CD1c-positive myeloid dendritic cell (primary cell): ENCODE measurements around the gene RIMOC1.
A peak's percentile ranks its signal among the peaks of the same experiment; 100 is the strongest.
"Not testable (repeated sequence)": the region's sequence is repeated elsewhere in the genome, so short reads cannot be mapped to it uniquely, and the experiment has no call there.

ENCODE experiments used
- DNase-seq: peaks from one replicate; pipeline ENCODE4 v3.0.0-alpha.2; 2016; ENCODE audit errors: extremely low spot score

The RIMOC1 gene

DNA sequence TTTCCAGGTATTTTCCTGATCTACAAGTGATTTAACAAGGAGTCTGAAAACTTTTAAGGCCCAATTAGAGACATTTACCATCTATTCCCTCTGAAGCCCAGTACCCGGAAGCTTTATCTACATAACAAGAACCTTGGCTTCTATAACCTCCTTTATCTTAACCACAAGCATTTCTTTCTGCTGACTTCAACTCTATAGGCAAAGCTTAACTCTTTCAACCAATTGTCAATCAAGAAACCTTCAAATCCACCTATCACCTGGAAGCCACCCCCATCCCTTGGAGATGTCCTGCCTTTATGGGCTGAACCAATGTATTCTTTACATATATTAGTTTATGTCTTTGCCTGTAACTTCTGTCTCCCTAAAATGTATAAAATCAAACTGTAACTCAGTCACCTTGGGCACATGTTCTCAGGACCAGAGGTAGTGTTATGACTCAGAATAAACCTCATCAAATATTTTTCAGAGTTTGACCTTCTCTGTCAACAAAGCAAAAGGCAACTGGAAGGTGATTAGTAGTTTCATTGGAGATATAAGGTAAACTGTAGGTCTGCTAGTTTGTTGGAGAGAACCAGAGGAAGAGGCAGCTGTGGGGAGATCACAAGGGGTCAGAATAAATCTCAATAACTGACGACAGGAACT is 13.0 kb upstream of the RIMOC1 start:
- DNase-seq = no peak

DNA sequence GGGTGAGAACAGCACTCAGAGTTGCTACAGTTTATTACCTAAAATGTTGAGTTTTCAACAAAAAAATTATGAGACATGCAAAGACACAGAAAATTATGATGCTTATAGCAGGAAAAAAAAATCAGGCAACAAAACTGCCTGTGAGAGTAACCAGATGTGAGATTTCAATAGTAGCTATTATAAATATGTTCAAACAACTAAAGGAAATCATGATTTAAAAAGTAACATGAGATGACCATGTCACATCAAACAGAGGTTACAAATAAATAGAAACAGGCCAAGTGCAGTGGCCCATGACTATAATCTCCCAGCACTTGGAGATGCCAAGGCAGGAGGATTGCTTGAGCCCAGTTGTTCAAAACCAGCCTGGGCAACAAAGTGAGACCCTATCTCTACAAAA is 12.1 kb upstream of the RIMOC1 start:
- DNase-seq = no peak

DNA sequence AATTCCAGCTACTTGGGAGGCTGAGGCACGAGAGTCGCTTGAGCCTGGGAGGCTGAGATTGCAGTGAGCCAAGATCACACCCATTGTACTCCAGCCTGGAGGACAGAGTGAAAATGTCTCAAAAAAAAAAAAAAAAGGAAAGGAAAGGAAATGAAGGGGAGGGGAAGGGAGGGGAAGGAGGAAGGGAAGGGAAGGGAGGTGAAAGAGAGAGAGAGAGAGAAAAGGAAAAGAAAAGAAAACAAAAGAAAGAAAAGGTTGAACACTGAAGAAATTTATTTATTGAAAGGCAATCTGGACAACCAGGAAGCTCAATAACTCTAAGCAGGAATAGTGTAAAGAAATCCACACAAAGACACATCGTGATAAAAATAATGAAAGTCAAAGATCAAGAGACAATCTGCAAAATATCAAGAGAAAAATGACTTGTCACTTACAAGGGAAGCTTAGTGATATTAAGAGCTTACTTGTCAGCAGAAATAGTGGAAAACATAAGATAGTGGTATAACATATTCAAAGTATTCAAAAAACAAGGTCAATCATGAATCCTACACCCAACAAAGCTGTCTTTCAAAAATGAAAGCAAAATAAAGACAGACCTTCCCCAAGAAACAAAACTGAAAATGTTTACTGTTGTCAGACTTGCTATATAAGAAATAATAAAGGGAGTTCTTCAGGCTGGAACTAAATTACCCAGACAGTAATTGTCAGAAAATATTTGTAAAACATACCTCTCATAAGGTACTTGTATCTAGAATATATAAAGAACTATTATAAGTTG is 10.9 kb upstream of the RIMOC1 start:
- DNase-seq = no peak

DNA sequence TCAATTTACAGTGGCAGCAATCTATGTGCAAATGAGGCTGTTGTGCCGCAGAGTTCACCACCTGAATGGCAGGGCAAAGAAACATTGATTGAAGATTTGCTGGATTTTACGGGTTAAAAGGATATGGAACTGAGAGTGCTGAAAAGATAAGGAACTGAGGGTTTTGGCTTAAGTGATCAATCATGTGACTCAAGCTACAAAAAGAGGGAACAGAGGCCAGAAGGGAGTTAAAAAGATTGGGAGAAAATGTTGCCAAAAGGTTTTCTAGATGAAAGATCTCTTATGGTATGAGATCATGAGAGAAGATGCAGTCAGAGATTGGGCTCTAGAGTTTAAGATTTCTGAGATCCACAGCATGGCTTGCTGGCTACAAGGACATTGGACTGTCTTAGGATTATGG is 7.9 kb upstream of the RIMOC1 start:
- peak; percentile 17 for DNase-seq

DNA sequence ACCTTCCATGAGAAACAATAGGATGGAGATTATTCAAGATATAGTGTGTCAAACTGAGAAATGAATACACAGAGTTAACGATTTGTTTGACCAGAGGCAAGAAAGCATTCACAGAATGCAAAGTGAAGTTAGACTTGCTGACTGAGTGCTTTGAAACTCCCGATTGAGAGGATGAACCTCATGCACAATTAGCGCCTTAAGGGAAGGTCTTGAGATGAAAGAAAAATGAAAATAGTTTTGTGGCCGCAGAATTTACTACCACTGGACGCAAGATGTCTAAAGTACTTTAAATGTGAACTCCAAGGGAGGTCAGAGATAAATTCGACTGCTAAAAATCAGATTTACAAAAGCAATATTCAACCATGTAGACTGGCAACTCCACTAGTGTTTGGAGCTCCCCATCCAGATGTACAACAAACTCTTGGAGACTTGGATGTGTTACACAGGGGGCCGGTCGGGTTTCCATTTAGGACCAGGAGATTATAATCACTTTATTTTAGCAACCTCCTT is 707 bp upstream of the RIMOC1 start:
- no peak for DNase-seq

DNA sequence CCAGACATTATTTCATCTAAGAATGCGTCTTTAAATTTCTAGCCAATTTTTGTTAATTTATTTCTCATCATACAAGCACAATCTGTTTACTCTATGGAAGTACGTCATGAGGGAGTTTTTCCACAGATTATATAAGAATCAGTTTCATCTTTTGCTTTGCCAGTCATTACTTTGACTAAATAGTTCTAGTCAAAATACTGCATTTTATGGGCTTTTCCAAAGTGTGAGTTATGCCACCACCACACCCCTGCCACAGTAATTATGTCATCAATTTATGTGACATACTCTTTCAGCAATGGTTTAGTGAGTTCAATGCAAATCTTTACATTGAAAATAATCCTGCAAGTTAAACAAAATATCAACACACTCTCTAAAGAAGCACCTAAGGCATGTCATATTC is 2.0 kb downstream of the RIMOC1 start:
- DNase-seq = no peak

DNA sequence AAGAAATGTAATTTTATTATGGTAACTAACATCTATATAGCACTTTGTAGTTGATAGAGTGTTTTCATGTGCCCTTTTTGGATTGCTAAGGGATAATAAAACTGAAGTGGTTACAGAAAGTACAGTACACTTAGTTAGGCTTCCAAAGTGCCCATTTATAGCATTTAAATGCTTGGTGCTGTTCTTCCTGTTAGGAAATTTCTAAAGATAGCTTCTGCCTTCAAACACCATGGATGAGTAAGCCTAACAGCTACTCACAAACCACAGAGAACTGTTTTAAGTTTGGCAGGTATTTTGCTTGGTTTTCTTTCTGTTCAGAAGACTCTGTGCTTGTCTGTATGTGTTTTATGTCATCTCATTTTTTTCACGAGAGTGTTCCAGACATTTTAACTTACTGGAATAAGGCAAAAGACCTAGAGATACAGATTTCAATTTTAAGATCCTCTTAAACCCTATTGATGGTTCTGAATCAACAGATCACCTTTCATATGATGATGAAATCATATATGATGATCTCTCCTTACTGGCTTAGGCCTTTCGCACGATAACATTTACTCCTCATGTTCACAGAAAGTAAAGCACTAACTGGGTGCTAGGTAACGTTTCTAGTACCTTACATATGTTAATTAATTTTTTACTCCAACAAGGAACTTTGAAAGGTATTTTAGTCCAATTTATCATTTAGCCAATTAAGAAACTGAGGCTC is 4.4 kb downstream of the RIMOC1 start:
- no peak for DNase-seq

DNA sequence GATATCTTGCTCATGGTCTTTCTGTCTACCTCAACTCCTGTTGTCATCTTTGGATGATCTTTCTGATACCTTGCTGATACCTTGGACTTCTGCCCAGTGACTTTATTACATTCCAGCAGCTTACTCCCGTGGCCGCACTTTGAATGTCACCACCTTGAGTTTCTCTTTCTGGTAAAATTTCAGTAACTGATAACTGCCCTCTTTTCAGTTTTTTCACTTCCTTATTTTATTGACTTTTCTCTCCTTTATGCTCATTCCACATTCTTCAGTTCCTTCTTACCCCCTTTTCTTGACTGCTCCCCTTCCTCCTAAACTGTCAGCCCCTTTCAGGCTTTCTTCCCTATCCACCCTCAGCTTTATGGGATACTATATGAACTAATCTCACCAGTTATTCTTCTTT is 14.0 kb downstream of the RIMOC1 start:
- DNase-seq = no peak

DNA sequence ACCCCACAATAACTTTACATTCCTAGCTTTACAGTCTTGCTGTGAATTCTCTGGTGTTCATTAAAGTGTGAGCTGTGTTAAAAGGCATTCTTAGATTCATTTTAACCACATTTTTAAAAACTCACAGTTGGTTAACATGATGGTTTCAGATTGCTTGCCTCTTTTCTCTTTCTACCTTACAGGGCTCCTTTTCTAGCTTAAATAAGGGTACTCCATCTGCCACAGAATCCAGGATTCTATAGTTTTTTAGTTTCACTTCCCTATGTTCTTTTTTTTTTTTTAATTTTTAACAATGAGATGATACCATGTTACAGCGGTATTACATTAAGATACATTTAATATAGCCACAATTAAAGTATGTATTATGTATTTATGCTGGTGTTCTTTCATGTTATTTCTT is 17.0 kb downstream of the RIMOC1 start:
- no peak for DNase-seq

DNA sequence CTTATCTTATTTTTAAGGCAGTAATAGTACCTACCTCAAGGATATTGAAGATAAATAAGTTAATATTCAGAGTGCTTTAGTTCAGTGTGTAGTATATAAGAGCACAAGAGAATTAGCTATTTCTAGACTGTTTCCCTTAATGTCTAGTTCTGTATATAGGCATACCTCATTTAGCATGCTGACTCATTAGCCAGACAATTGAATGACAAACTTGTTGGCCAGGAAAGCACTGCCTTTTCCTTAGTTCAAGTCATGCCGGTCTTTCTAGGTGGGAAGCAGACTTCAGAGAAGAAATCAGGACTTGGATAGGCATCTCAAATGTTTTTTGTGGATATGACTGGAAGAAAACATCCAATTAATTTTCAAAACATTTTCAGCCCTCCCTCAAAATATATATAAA is 17.7 kb downstream of the RIMOC1 start:
- no peak for DNase-seq

DNA sequence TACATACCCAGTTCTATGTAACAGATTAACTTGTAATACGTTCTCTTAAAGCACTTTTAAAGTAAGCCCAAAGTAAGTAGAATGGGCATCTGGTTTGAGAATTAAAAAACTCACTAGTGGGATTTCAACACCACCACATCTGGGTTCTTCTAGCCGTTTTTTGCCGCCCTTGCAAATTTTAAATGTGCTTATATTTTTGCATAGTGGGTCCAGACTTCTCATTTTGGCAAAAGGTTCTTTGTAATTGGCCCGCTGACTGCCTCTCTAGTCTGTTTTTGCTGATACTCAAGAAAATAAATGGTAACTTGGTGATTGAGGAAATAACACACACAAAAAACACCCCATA is 20.4 kb downstream of the RIMOC1 start:
- no peak for DNase-seq

DNA sequence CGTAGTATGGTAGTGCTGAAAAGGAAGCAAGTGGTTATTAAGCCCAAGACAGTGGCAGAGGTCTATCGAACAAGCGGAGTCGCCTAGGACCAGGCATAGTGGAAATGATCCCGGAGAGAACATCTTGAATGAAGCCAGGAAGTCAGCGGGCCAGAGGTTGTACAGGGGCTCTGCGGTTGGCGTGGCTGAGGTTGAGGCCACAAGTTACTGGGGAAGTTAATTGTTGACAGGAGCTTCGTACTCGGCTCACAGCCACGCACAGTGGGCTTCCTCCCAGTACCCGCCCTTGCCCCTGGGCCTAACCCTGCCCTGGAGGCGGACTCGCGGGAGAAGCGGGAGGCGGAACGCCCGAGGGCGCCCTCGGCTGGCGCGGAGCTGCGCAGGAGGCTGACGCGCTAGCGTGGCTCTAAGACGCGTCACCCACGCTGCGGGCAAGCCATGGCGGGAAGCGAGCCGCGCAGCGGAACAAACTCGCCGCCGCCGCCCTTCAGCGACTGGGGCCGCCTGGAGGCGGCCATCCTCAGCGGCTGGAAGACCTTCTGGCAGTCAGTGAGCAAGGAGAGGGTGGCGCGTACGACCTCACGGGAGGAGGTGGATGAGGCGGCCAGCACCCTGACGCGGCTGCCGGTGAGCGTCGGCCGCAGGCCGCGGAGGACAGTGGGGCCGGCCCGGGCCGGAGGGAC is 20.9 kb downstream of the RIMOC1 start, which contains the start of gene FBXO4:
FBXO4 (plus strand) TSS at position 410 of the 683 bp plus-strand sequence; CDS start at position 439, 29 bp downstream.
- DNase-seq = peak; percentile 97

DNA sequence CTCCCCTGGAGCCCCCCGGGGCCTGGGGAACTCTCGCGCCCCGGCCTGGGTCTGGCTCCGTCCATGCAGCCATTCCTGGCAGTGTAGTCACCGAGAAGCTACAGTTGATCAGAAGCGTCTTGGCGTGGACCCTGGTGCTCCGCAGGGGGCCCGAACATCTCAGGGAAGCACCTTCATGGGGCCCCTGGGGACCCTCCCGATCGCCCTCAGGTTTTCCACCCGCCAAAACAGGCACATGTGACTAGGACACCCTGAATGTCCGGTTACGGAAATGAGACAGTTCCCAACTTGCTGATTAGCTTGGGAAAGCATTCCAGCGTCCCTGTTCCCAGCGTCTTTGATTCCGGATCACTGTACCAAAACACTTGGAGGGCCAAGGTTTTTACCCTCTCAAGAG is 21.4 kb downstream of the RIMOC1 start:
- DNase-seq = peak; percentile 21

DNA sequence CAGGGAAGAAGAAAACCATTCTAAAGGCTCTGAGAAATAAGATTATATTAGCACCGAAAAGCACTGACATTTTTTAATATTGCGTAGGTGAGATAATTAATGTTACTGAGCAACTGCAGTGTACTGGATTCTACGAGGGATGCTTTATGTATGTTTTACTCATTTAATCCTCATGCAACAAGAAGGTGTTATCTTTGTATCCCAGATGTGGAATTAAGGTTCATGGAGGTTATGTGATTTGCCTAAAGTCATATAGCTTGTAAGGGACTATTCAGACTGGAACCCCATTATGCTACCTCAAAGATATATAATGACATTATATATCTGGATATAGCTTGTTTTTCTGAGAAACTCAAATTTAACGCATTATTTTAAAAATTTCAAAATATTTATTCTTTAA is 23.5 kb downstream of the RIMOC1 start:
- DNase-seq = no peak

DNA sequence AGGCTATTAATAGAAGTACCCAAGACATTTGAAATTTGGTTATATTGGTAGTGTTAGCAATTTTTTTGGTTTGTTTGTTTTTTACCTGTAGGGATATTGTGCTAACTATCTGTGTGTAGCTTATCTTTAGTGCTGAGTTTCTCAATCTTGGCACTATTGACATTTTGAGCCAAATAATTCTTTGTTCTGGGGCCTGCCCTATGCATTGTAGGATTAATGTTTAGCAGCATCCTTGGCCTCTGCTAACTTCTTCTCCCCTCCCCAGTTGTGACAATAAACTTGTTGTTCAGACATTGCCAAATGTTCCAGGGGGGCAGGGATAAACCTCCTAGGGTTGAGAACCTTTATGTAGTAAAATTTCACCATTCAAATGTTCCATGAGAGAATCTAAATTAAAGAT is 24.9 kb downstream of the RIMOC1 start:
- DNase-seq = no peak

DNA sequence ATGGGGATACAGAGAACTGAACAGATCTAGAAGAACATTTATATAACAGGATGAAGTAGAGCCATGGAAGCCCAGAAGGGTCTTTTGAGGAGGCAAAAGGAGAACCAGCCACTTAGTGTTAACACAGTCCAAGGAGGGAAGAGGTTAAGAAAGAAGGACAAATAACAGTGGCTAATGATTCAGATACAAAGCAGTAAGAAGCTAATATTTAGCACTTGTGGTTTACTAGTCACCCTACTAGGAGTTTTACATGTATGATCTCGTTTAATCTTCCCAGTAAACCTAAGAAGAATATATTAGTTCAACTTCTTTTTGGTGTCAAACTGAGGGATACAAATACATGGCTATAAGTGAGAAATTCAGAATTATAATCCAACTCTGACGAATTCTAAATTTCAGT is 28.6 kb downstream of the RIMOC1 start:
- no peak for DNase-seq

DNA sequence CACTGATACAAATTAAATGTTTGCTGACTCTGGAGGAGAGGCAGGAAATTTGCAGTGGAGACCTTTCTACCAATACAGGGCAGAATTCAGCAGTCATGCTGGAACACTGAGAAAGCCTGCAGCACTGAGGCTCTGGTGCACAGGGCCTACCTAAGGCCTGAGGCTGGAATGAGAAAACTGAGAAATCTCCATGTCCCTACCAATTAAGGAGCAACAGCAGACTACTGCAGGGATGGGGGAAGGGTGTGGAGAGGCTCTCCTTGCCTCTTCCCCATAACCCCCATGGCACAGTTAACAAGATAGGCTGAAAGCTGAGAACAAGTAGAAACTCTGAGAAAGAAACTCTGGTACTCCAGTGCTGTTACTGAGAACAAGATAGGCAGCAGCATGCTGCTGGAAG is 31.4 kb downstream of the RIMOC1 start:
- DNase-seq = no peak

DNA sequence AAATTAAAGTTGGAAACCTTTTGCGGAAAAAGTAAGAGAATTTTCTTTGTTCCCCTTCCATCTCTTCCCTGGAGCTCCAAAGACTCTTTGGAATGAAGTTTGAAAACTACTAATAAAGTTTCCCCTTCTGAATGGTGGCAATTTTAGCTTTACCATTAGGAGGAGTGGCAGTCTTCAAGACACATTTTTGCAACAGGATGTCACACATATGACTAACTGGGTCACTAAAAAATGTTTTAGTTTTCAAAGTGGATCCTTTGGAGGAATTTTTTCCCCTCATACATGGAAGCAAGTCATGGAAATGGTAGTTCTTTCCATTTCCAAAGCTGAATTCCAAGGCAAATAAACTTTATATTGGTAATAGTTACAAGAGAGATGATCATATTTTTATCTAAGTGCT is 36.5 kb downstream of the RIMOC1 start:
- DNase-seq = no peak

DNA sequence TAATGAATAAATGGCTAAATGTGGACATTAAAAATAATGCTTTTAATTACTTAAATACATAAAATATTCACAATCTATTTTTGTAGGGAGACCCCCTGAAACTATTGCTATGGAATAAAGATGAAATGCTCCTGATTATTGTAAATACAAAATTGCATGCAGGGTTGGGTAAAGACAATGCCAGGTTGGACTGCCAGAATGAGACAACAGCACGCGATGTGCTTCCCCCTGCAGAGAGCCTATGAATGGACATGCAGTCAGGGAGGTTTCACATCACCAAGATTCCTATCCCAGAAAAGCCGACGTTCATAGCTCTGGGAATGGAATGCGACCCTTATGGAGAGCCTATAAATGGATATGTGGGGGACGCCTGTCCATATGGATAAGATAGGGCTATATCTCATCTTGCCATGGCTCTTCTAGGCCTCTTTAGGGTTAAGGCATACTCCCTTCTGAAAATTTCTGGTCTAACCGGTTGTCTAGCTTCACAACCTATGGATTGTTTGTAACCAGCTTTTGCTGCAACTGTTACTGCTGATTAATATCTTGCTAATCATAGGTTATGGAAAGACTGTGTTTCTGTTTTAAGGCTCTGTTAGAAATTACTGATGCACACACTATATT is 41.3 kb downstream of the RIMOC1 start:
- not testable (repeated sequence) for DNase-seq

DNA sequence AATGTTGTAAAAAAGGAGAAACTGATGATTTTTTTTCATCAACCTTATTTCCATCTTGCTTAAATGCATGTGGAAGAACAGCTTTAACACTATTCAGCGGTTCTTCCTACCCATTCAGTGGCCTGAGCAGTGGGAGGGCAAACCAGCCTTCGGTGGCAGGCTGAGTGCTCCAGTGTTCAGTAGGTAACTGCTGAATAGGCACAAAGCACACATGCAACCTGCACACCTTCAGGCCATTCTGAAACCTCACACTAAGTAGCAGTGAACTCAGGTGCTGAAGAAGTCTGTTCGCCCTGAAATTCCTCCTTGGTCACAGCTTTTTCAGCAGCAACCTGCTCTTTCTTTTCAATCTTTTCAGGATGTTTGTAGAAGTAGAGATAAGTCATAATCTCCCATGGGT is 47.1 kb downstream of the RIMOC1 start:
- no peak for DNase-seq
